ENCODE measurements around the gene ATPAF1. TPM values are rescaled to one million over a fixed set of nuclear protein-coding genes. Genes with fewer than 3 reads are reported as not detected.

Gene ATPAF1
- total and polyA plus RNA-seq, 9 of the 15 experiments (the other 6 are each of a cell fraction or from before 2014, with no cell fraction given), result 6.3 to 56.2 (median 27.4) TPM

DNA sequence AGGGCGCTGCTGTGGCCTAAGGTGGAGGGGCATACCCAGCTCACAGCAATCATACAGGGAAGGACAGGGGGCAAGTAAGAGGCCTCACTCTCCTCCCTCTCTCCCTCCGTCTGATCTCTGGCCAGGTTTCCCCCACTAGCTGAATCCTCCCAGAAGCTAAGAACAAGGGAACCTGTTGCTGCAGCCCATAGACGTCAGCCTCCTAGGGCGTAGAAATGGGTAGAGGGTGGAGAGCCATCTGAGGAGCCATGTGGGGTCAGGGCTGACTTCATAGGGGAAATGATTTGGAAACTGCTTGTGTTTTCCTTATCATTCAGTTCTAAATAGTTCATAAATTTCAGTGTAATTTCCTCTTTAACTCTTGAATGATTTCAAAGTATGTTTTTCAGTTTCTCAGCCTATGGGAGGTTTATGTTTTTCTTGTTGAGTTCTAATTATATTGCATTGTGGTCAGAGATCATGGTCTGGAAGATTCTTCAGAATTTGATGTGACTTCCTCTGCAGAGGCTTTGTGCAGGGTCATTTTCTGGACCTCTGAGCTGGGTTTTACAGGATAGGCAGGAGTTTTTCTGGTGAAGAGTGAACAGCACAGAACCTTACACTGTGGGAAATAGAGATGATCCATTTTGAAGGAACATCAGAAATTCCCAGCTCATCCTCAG lies 49.3 kb downstream of the ATPAF1 start (continued):
- TF ChIP-seq, protein P1, sequence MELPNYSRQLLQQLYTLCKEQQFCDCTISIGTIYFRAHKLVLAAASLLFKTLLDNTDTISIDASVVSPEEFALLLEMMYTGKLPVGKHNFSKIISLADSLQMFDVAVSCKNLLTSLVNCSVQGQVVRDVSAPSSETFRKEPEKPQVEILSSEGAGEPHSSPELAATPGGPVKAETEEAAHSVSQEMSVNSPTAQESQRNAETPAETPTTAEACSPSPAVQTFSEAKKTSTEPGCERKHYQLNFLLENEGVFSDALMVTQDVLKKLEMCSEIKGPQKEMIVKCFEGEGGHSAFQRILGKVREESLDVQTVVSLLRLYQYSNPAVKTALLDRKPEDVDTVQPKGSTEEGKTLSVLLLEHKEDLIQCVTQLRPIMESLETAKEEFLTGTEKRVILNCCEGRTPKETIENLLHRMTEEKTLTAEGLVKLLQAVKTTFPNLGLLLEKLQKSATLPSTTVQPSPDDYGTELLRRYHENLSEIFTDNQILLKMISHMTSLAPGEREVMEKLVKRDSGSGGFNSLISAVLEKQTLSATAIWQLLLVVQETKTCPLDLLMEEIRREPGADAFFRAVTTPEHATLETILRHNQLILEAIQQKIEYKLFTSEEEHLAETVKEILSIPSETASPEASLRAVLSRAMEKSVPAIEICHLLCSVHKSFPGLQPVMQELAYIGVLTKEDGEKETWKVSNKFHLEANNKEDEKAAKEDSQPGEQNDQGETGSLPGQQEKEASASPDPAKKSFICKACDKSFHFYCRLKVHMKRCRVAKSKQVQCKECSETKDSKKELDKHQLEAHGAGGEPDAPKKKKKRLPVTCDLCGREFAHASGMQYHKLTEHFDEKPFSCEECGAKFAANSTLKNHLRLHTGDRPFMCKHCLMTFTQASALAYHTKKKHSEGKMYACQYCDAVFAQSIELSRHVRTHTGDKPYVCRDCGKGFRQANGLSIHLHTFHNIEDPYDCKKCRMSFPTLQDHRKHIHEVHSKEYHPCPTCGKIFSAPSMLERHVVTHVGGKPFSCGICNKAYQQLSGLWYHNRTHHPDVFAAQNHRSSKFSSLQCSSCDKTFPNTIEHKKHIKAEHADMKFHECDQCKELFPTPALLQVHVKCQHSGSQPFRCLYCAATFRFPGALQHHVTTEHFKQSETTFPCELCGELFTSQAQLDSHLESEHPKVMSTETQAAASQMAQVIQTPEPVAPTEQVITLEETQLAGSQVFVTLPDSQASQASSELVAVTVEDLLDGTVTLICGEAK (IDR thresholded peaks at IDR 0.05), result no peak
- TF ChIP-seq, protein P1 (CRISPR knock-in tag; IDR thresholded peaks at IDR 0.05), result no peak
- TF ChIP-seq WHSC1 (IDR thresholded peaks at IDR 0.05; ENCODE audit: low read length) (no peak), CHD1 (IDR thresholded peaks at IDR 0.05; ENCODE audit: low read length) (no peak)

Measured in K562 (cell line).